ENCODE measurements around the gene PAX8. TPM values are rescaled to one million over a fixed set of nuclear protein-coding genes. Genes with fewer than 3 reads are reported as not detected.

PAX8 gene
- polyA plus RNA-seq, 10 donors, result 0.22 to 6.0 (median 1.6) TPM

GRCh38 chr2:113169586-113169985 lies 109.1 kb downstream of the PAX8 start:
- DNase-seq, result no peak

DNA sequence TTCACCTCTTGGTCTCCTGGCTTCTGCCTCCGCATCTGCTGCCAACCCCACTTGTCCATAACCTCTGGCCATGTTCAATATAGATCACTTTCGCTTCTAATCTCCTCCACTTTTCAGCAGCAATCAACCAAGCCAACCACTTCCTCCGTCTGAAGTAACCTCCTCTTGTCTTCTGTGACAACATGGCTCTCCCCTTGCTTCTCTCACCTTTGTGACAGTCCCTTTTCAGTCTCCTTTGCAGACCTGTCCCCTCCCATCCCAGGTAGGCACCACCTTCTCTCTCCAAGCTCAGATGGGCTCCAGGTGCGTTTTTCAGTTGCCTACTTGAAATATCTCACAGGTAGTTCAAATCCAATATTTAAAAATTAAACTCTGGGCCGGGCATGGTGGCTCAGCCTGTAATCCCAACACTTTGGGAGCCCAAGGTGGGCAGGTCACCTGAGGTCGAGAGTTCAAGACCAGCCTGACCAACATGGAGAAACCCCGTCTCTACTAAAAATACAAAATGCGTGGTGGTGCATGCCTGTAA lies 109.7 kb downstream of the PAX8 start:
- no peak for DNase-seq

- no peak for DNase-seq
Observed at GRCh38 chr2:113167962-113168340, 110.8 kb downstream of the PAX8 start.

DNA sequence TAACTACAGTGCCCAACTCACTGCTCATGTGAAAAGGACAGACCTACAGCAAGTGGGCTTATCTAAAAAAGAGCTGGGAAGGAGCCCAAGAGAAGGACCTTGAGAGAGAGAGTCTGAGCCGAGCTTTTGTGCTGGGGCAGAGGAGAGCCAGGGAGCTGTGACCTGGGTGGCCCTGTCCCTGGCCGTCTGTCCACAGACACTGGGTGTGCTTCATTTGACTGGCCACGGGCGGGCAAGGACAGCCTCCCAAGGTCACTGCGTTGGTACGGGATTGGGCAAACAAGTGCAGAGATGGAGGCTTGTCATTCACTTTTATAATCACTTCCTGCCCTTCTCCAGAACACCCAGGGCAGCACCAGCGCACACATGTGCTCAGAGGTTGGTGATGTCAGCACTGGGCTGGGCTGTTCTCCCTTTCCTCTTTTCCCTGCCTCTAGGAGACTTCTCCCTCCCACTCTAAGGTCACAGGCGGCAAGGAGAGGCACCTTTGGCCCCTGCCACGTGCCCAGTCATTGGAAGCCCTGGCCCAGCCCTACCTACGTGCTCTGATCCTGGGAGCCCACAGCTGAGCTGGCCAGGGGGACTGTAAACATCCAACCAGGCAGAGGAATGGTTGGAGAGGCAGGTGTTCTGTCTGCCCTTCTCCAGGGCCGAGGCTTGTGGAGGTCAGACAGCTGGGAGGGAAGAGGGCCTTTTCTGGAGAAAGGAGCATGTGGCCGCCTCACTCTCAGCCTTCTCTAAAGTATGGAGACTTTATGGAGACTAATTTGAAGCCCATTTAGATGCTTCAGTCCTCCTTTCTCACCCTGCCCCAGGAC lies 111.4 kb downstream of the PAX8 start:
- DNase-seq, result no peak

DNA sequence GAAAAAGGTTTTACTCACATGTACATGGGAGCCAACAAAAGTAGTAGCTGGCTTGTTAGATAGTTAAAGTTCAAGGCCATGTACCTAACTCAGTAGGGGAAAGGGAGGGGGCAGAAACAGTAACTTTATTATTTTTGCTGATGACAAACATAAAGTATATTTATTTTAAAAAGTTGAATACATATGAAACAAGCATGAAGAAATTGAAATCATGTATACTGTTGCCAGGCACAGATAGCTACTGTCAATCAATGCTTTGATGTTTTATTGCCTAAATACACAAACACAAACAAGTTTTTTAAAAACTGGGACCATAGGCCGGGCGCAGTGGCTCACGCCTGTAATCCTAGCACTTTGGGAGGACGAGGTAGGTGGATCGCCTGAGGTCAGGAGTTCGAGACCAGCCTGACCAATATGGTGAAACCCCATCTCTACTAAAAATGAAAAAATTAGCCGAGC lies 112.5 kb downstream of the PAX8 start:
- DNase-seq, result no peak

Other genes with a start within 250 kb of the PAX8 start
- not detected for gene IL36B, start 226.1 kb downstream of the PAX8 start, polyA plus RNA-seq (ENCODE audit: insufficient read length in 10 of 10)
- 1 to 10 TPM in 1 of 10 donors, under 1 TPM in 1, not detected in 8; 0.34 to 2.4 TPM for gene IL36RN, start 219.7 kb downstream of the PAX8 start, polyA plus RNA-seq (ENCODE audit: insufficient read length in 10 of 10)
- gene IL1F10, start 211.0 kb downstream of the PAX8 start, polyA plus RNA-seq (ENCODE audit: insufficient read length in 10 of 10), result not detected
- 1 to 10 TPM in 3 of 10 donors, under 1 TPM in 7; 0.18 to 3.4 (median 0.74) TPM for gene IL1RN, start 151.3 kb downstream of the PAX8 start, polyA plus RNA-seq (ENCODE audit: insufficient read length in 10 of 10)
- gene PSD4, start 105.0 kb downstream of the PAX8 start, polyA plus RNA-seq (ENCODE audit: insufficient read length in 10 of 10), result 1 to 10 TPM; 1.2 to 4.2 (median 2.0) TPM
- gene ZNG1B, start 158.8 kb upstream of the PAX8 start, polyA plus RNA-seq (ENCODE audit: insufficient read length in 10 of 10), result 10 to 100 TPM; 28.7 to 49.1 (median 43.6) TPM
- gene FOXD4L1, start 219.7 kb upstream of the PAX8 start, polyA plus RNA-seq (ENCODE audit: insufficient read length in 10 of 10), result 1 to 10 TPM; 1.4 to 3.2 (median 1.7) TPM